ENCODE results near the gene ADGRD1.

The ADGRD1 gene

DNA sequence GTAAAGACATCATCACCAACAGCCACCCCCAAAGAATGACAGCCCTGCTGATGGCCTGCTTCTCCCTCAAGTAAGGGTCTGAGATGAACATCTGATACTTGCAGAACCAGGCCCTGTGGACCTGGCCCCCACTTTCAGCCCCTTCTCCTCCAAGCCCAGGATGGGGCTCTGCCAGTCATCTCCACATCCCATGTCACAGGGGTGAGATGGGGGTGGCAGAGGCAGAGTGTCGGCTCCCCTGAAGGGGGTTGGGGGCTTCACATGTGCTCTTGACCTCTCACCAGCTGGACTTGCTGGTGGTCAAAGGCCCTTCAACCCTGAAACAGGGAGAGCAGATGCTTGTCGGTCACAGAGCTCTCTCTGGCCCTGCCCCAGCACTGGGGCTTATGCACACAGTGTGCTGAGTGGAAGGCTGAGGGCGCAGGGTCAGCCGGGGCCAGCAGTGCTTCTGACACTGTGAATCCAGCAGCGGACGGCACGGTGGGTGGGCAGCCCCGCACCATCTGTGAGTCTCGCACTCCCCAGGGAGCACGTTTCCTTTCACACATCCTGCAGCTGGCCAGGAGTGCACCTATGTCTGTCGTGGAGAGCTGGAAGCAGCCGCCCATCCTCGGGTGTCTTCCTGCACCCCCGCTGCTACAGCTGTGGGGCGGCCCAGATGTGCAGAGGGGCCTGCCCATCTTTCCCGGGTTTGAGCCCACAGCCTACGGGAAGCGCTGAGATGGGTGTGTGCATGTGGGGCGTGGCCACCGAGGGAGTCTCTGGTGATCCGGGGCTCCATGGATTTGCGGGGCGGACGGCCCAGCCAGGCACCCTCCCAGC, 94.3 kb downstream of the ADGRD1 start:
- no peak for TF ChIP-seq CEBPB (IDR thresholded peaks at IDR 0.05)
- TF ChIP-seq, protein P1, sequence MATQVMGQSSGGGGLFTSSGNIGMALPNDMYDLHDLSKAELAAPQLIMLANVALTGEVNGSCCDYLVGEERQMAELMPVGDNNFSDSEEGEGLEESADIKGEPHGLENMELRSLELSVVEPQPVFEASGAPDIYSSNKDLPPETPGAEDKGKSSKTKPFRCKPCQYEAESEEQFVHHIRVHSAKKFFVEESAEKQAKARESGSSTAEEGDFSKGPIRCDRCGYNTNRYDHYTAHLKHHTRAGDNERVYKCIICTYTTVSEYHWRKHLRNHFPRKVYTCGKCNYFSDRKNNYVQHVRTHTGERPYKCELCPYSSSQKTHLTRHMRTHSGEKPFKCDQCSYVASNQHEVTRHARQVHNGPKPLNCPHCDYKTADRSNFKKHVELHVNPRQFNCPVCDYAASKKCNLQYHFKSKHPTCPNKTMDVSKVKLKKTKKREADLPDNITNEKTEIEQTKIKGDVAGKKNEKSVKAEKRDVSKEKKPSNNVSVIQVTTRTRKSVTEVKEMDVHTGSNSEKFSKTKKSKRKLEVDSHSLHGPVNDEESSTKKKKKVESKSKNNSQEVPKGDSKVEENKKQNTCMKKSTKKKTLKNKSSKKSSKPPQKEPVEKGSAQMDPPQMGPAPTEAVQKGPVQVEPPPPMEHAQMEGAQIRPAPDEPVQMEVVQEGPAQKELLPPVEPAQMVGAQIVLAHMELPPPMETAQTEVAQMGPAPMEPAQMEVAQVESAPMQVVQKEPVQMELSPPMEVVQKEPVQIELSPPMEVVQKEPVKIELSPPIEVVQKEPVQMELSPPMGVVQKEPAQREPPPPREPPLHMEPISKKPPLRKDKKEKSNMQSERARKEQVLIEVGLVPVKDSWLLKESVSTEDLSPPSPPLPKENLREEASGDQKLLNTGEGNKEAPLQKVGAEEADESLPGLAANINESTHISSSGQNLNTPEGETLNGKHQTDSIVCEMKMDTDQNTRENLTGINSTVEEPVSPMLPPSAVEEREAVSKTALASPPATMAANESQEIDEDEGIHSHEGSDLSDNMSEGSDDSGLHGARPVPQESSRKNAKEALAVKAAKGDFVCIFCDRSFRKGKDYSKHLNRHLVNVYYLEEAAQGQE (IDR thresholded peaks at IDR 0.05; ENCODE audit: low read depth): no peak
- TF ChIP-seq, protein P2, sequence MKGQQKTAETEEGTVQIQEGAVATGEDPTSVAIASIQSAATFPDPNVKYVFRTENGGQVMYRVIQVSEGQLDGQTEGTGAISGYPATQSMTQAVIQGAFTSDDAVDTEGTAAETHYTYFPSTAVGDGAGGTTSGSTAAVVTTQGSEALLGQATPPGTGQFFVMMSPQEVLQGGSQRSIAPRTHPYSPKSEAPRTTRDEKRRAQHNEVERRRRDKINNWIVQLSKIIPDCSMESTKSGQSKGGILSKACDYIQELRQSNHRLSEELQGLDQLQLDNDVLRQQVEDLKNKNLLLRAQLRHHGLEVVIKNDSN (IDR thresholded peaks at IDR 0.05): no peak
- no peak for TF ChIP-seq YY1 (IDR thresholded peaks at IDR 0.05; ENCODE audit: low read depth)
- no peak for TF ChIP-seq NFIC (IDR thresholded peaks at IDR 0.05)
- TF ChIP-seq FOXM1 (IDR thresholded peaks at IDR 0.05; ENCODE audit: borderline replicate concordance, low read depth): no peak
- no peak for TF ChIP-seq TAF1 (IDR thresholded peaks at IDR 0.05; ENCODE audit: low read depth)
- TF ChIP-seq EGR1 (IDR thresholded peaks at IDR 0.05): no peak
- TF ChIP-seq, protein P3, sequence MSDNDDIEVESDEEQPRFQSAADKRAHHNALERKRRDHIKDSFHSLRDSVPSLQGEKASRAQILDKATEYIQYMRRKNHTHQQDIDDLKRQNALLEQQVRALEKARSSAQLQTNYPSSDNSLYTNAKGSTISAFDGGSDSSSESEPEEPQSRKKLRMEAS (IDR thresholded peaks at IDR 0.05): no peak
- no peak for TF ChIP-seq CREB1 (IDR thresholded peaks at IDR 0.05; ENCODE audit: low read depth)
- TF ChIP-seq TEAD4 (IDR thresholded peaks at IDR 0.05): no peak
- no peak for TF ChIP-seq ZBTB7A (IDR thresholded peaks at IDR 0.05; ENCODE audit: low read depth)
- no peak for TF ChIP-seq TCF12 (IDR thresholded peaks at IDR 0.05; ENCODE audit: low read depth)
- TF ChIP-seq RAD21 (IDR thresholded peaks at IDR 0.05; ENCODE audit: low read depth): no peak
- TF ChIP-seq EP300 (IDR thresholded peaks at IDR 0.05; ENCODE audit: borderline replicate concordance): no peak

DNA sequence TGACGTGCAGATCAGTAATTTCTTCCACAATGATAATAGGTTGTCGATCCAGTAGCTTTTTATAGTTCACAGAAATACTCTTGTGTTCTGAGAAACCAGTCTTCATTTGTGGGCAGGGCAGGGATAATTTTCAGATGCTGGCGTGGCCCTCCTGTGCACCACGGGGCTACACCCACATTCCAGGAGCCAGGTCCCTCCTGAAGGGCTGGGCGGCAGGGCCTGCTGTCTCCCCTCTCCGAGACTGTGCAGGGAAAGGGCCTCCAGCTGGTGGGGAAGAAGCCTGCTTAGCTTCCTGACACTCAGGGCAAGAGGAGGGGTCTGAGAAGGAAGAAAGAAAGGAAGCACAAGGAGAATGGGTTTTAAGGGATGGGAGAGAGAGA, 94.9 kb downstream of the ADGRD1 start:
- TF ChIP-seq CREB1 (IDR thresholded peaks at IDR 0.05; ENCODE audit: low read depth) (no peak), EP300 (IDR thresholded peaks at IDR 0.05; ENCODE audit: borderline replicate concordance) (no peak), NFIC (IDR thresholded peaks at IDR 0.05) (no peak)

DNA sequence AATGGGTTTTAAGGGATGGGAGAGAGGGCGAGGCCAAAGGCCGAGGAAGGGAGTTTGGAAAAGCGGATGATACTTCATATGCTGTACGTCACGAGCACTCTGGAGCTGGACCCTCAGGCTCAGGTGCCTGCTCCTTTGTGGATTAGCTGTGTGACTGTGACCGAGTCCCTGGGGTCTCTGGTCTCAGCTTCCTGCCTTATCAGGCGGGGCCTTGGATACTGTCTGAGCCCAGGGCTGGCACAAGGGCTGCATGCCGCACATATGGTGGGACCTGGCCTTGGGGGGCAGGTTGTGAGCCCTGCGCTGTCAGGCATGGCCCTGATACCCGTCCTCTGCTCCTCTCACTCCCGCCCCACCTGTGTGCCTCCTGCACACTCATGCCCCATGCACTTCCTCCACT, 95.3 kb downstream of the ADGRD1 start:
- TF ChIP-seq EP300 (IDR thresholded peaks at IDR 0.05; ENCODE audit: borderline replicate concordance): no peak

DNA sequence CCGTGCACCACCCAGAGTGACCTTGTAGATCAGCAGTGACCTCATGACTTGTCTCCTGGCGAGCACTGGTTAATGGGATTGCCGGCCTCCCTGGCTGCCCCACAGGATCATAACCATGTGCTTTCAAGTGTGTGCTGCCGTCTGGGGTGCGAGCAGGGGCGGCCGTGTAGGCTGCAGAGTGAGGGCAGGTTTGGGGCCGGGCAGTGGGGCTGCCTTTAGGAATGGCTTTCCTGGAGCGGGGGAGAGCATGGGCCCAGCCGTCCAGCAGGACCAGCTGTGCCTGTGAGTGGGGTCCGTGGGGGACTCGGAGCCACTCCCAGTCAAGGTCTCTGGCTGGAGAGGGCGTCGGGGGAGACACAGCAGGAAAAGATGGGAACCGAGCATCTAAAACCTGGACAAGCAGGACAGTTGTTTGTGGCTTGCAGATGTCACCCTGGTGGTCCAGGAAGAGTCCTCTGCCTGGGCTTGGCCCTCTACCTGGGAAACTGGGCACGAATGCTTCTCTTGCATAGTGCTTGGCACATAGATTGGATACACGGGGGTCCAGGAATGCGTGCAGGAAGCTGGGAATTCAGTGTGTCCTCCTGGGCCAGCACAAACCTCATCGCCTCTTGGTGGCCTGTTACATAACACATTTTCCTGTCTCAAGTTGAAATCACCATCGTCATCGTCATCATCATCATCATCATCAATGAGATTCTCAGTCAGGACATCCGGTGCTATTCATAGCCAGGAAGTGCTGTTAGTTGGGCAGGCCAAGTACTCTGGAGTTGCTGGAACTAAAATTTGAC, 96.0 kb downstream of the ADGRD1 start:
- TF ChIP-seq TEAD4 (IDR thresholded peaks at IDR 0.05): no peak
- TF ChIP-seq TCF12 (IDR thresholded peaks at IDR 0.05; ENCODE audit: low read depth): no peak

DNA sequence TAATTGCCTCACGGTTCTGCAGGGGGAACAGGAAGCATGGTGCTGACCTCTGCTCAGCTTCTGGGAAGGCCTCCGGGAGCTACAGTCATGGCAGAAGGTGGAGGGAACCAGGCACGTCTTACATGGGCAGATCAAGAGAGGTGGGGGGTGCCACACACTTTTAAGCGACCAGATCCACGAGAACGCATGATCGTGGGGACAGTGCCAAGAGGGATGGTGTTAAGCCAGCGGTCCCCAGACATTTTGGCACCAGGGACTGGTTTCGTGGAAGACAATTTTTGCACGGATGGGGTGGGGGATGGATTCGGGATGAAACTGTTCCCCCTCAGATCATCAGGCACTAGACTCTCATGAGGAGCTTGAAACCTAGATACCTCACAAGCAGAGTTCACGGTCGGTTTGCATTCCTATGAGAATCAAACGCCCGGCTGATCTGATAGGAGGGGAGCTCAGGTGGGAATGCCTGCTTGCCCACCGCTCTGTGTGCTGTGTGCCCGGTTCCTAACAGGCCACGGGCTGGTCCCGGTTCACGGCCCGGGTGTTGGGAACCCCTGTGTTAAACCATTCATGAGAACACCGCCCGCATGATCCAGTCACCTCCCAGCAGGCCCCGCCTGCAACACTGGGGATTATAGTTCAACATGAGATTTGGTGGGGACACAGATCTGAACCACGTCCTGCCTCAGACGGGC, 96.9 kb downstream of the ADGRD1 start:
- TF ChIP-seq ZBTB7A (IDR thresholded peaks at IDR 0.05; ENCODE audit: low read depth) (no peak), CEBPB (IDR thresholded peaks at IDR 0.05) (no peak), TCF12 (IDR thresholded peaks at IDR 0.05; ENCODE audit: low read depth) (no peak), EP300 (IDR thresholded peaks at IDR 0.05; ENCODE audit: borderline replicate concordance) (no peak), EGR1 (IDR thresholded peaks at IDR 0.05) (no peak), FOXM1 (IDR thresholded peaks at IDR 0.05; ENCODE audit: borderline replicate concordance, low read depth) (no peak), YY1 (IDR thresholded peaks at IDR 0.05; ENCODE audit: low read depth) (no peak), TAF1 (IDR thresholded peaks at IDR 0.05; ENCODE audit: low read depth) (no peak), TEAD4 (IDR thresholded peaks at IDR 0.05) (no peak), NFIC (IDR thresholded peaks at IDR 0.05) (no peak), RAD21 (IDR thresholded peaks at IDR 0.05; ENCODE audit: low read depth) (no peak)
- TF ChIP-seq, protein P3 (IDR thresholded peaks at IDR 0.05): no peak
- TF ChIP-seq, protein P2 (IDR thresholded peaks at IDR 0.05): no peak
- TF ChIP-seq, protein P1 (IDR thresholded peaks at IDR 0.05; ENCODE audit: low read depth): no peak

DNA sequence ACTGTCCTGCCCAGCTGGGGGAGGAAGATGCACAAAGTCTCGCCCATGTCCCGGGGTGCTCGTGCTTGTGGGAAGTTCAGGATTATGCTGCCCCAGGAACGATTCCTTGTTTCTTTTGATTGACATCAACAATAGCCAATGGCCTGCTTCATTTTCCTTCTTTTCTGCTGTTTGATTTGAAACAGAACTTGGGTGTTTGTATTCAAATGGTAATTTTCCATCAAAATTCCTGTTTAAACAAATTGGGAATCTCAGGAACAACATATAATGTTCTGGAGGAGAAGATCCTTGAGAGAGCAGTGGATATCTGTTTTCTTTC, 97.4 kb downstream of the ADGRD1 start:
- no peak for TF ChIP-seq CEBPB (IDR thresholded peaks at IDR 0.05)
- TF ChIP-seq ZBTB7A (IDR thresholded peaks at IDR 0.05; ENCODE audit: low read depth): no peak
- TF ChIP-seq, protein P2 (IDR thresholded peaks at IDR 0.05): no peak
- TF ChIP-seq YY1 (IDR thresholded peaks at IDR 0.05; ENCODE audit: low read depth): no peak
- TF ChIP-seq, protein P3 (IDR thresholded peaks at IDR 0.05): no peak
- TF ChIP-seq TAF1 (IDR thresholded peaks at IDR 0.05; ENCODE audit: low read depth): no peak
- TF ChIP-seq FOXM1 (IDR thresholded peaks at IDR 0.05; ENCODE audit: borderline replicate concordance, low read depth): no peak
- no peak for TF ChIP-seq NFIC (IDR thresholded peaks at IDR 0.05)
- no peak for TF ChIP-seq RAD21 (IDR thresholded peaks at IDR 0.05; ENCODE audit: low read depth)
- no peak for TF ChIP-seq TEAD4 (IDR thresholded peaks at IDR 0.05)
- TF ChIP-seq EP300 (IDR thresholded peaks at IDR 0.05; ENCODE audit: borderline replicate concordance): no peak
- TF ChIP-seq, protein P1 (IDR thresholded peaks at IDR 0.05; ENCODE audit: low read depth): no peak
- TF ChIP-seq EGR1 (IDR thresholded peaks at IDR 0.05): no peak
